ENCODE results near the gene SPIRE1. TPM values are rescaled to one million over a fixed set of nuclear protein-coding genes. Genes with fewer than 3 reads are reported as not detected.
"Not testable (repeated sequence)": the region's sequence is repeated elsewhere in the genome, so short reads cannot be mapped to it uniquely, and the experiment has no call there.

Gene SPIRE1
- total RNA-seq, 2 experiments from 2014 or later = 1.3 to 1.7 TPM

DNA sequence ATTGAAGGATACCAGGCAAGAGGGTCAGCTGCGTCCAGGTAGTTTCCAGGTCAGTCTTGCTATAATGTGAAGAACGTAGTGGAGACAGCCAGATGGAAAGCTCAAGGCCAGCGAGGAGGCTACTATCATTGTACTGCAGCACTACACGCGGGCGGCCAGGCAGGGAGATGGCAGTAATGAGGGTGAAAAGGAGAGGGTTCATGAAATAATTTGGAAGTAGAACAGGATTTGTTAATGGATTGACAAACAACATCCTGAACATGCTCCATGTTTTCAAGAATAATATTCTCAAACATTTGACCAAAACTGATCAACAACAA, 17.1 kb downstream of the SPIRE1 start:
- no peak for DNase-seq
- intact Hi-C loops (cut with micrococcal nuclease) = no loop called here

DNA sequence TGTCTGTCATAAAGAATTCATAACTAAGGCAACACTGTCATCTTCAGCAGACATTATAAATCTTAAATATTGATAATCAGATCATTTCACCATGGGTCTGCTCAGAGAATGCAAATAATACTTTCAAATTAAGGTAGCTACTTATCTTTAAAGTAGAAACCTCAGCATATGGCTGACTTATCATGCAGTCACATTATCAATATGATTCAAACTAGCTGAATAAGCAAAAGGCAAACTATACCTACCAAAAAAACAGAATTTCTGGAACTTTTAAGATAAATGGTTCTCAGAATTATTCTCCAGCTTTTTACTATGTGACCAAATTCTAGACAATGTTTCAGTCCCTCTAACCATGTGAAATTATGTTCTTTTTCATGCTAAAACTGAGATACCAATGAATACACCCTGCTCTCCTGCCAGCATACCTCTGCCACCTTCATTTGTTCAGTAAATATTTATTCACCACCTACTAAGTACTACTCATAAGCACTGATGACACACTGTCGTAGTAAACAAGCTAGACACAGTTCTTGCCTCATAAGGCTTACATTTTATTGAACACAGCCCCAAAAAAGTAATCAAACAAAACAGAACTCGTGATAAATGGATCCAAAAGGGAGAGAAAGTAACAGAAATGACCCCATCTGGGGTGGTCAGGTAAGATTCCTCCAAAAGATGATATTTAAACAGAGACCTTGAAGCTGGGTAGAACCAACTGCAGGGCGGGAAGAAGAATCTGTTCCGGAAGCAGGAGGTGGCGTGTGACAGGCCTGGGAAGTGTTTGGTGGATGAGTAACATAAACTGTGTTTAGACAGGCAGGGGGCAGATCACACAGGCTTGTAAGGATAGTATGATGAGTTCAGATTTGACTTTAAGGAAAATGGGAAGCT, 17.7 kb downstream of the SPIRE1 start:
- Mint-ChIP-seq H3K36me3 (ENCODE audit: low read depth) (no peaks in the 10 kb centered on the region), H3K4me3 (no peak overlapping the region), H3K27ac (no peak overlapping the region), H3K27me3 (ENCODE audit: low read depth) (peaks cover 3% of the 10 kb centered on the region), H3K4me1 (ENCODE audit: low read depth) (no peaks in the 10 kb centered on the region), H3K9me3 (no peaks in the 10 kb centered on the region)
- CTCF ChIA-PET = interaction anchor here (0.8 to 1.2 kb wide), 2 partner anchors 368 to 372 kb away, joined by 3 read pairs; no protein-coding TSS in a partner anchor
- intact Hi-C loops (cut with micrococcal nuclease) = no loop called here
- DNase-seq = no peak

More for the DNA sequence above, 17.1 kb downstream of the SPIRE1 start:
- Mint-ChIP-seq H3K9me3 (no peaks in the 10 kb centered on the region), H3K4me1 (ENCODE audit: low read depth) (no peaks in the 10 kb centered on the region), H3K27ac (no peak overlapping the region), H3K27me3 (ENCODE audit: low read depth) (peaks cover 3% of the 10 kb centered on the region), H3K4me3 (no peak overlapping the region), H3K36me3 (ENCODE audit: low read depth) (no peaks in the 10 kb centered on the region)
- CTCF ChIA-PET = interaction anchor here (0.8 kb wide), 1 partner anchor 373 kb away, joined by 3 read pairs; no protein-coding TSS in a partner anchor

DNA sequence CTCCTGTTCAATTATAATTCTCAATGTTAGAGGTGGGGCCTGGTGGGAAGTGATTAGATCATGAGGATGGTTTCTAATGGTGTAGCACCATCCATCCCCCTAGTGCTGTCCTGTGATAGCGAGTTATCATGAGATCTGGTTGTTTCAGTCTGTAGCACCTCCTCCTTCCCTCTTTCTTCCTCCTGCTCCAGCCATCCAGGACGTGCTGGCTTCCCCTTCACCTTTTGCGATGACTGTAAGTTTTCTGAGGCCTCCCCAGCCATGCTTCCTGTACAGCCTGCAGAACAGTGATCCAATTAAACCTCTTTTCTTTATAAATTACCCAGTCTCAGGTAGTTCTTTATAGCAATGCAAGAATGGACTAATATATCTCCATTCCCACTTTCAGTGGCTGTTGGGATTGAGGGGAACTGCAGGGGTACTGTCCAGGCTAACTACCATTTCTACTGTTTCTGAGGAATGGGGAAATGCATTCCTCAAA, 19.2 kb downstream of the SPIRE1 start:
- no peaks in the 10 kb centered on the region for H3K4me1 Mint-ChIP-seq (ENCODE audit: low read depth)
- no peaks in the 10 kb centered on the region for H3K9me3 Mint-ChIP-seq
- intact Hi-C loops (cut with micrococcal nuclease) = no loop called here
- CTCF ChIA-PET = no interaction called here
- H3K27me3 Mint-ChIP-seq (ENCODE audit: low read depth) = peaks cover 3% of the 10 kb centered on the region
- no peak for DNase-seq
- no peak overlapping the region for H3K27ac Mint-ChIP-seq
- H3K4me3 Mint-ChIP-seq = no peak overlapping the region
- no peaks in the 10 kb centered on the region for H3K36me3 Mint-ChIP-seq (ENCODE audit: low read depth)

DNA sequence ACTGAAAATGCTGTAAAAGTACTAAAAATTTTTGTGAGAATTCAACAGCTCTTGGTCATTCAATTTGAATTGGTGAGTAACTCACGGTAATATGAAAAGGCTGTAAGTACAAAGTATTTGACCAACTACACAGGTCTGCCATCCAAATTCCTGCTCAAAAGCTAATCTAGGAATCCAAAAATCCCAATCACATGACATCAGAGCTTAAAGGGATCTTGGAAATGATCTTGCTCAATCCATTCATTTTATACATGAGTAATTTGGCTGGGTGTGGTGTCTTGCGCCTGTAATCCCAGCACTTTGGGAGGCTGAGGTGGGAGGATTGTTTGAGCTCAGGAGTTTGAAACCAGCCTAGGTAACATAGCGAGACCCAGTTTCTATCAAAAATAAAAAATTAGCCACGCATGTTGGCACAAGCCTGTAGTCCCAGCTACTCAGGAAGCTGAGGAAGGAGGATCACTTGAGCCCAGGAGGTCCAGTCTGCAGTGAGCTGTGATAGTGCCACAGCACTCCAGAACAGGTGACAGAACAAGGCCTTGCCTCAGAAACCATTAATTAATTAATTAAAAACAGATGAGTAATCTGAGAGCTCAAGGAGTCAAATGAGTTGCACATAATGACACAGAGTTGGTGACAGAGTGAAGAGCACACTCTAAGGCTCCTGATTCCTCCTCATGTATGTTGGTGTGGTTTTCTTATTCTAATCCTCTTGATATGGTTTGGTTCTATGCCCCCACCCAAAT, 19.8 kb downstream of the SPIRE1 start:
- no peak overlapping the region for H3K4me3 Mint-ChIP-seq
- no peak overlapping the region for H3K27ac Mint-ChIP-seq
- peaks cover 3% of the 10 kb centered on the region for H3K27me3 Mint-ChIP-seq (ENCODE audit: low read depth)
- H3K9me3 Mint-ChIP-seq = no peaks in the 10 kb centered on the region
- DNase-seq = no peak
- H3K4me1 Mint-ChIP-seq (ENCODE audit: low read depth) = no peaks in the 10 kb centered on the region
- no peaks in the 10 kb centered on the region for H3K36me3 Mint-ChIP-seq (ENCODE audit: low read depth)
- CTCF ChIA-PET = no interaction called here
- intact Hi-C loops (cut with micrococcal nuclease) = no loop called here

- Mint-ChIP-seq H3K9me3 (no peaks in the 10 kb centered on the region), H3K36me3 (ENCODE audit: low read depth) (no peaks in the 10 kb centered on the region), H3K4me3 (no peak overlapping the region), H3K4me1 (ENCODE audit: low read depth) (no peaks in the 10 kb centered on the region), H3K27me3 (ENCODE audit: low read depth) (peaks cover 3% of the 10 kb centered on the region), H3K27ac (no peak overlapping the region)
- DNase-seq = no peak
- intact Hi-C loops (cut with micrococcal nuclease) = no loop called here
- CTCF ChIA-PET = interaction anchor here (0.6 kb wide), 1 partner anchor 22 kb away, joined by 3 read pairs; no protein-coding TSS in a partner anchor
These were observed 20.5 kb downstream of the SPIRE1 start for GRCh38 chr18:12637393-12637792.

- H3K27ac Mint-ChIP-seq = no peak overlapping the region
These were observed 26.0 kb downstream of the SPIRE1 start for GRCh38 chr18:12631831-12632477.

GRCh38 chr18:12630136-12630535, 27.8 kb downstream of the SPIRE1 start:
- Mint-ChIP-seq H3K36me3 (ENCODE audit: low read depth) (no peaks in the 10 kb centered on the region), H3K27ac (no peak overlapping the region), H3K4me1 (ENCODE audit: low read depth) (no peaks in the 10 kb centered on the region), H3K27me3 (ENCODE audit: low read depth) (no peaks in the 10 kb centered on the region), H3K4me3 (no peak overlapping the region), H3K9me3 (no peaks in the 10 kb centered on the region)
- intact Hi-C loops (cut with micrococcal nuclease) = no loop called here
- CTCF ChIA-PET = no interaction called here
- DNase-seq = no peak

More at GRCh38 chr18:12631831-12632477, 26.0 kb downstream of the SPIRE1 start:
- CTCF ChIA-PET = interaction anchor here (0.7 kb wide), 1 partner anchor 23 kb away, joined by 3 read pairs; no protein-coding TSS in a partner anchor
- no peaks in the 10 kb centered on the region for H3K4me1 Mint-ChIP-seq (ENCODE audit: low read depth)
- intact Hi-C loops (cut with micrococcal nuclease) = no loop called here
- H3K9me3 Mint-ChIP-seq = no peaks in the 10 kb centered on the region
- no peak for DNase-seq
- H3K27me3 Mint-ChIP-seq (ENCODE audit: low read depth) = no peaks in the 10 kb centered on the region
- no peak overlapping the region for H3K4me3 Mint-ChIP-seq
- no peaks in the 10 kb centered on the region for H3K36me3 Mint-ChIP-seq (ENCODE audit: low read depth)

DNA sequence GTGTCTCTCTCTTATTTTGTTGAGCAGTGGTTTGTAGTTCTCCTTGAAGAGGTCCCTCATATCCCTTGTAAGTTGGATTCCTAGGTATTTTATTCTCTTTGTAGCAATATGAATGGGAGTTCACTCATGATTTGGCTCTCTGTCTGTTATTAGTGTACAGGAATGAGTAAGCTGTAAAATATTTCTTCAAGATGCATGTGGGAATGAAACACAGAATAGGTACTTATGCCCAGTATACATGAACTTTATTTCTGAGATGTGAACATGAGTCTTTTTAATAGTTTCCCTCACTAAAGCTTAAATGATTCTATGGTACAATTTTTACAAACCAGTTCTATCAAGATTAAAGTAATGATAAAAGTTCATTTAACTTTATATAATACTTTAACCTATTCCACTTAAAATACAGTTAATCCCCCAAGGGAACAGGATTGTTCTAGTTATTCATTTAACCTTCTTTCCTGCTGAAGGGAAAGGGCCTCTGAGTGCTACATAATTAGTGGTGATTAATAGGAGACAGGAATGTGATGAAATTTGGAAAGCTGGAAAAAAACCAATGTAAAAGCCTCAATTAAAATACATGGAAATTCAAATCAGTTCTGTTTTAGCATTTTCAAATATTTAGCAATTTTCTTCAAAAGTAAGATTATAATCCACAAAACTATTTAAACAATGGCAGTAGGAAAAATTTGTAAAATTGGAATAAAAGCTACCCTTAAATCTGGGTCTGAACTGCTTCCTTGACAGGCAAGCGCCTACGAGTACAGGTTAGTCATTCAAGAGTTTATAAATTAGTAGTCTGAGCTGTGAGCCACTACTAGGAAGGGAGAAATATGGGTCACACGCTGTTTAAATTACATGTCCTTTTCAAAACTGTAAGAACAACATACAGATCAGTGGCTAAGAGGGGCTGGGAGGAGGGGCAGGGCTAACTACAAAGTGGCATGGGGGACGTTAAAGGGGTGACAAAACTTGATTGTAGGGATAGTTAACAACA, 28.9 kb downstream of the SPIRE1 start:
- Mint-ChIP-seq H3K4me1 (ENCODE audit: low read depth) (no peaks in the 10 kb centered on the region), H3K27me3 (ENCODE audit: low read depth) (no peaks in the 10 kb centered on the region), H3K36me3 (ENCODE audit: low read depth) (no peaks in the 10 kb centered on the region), H3K4me3 (no peak overlapping the region), H3K27ac (no peak overlapping the region), H3K9me3 (no peaks in the 10 kb centered on the region)
- CTCF ChIA-PET = no interaction called here
- intact Hi-C loops (cut with micrococcal nuclease) = no loop called here
- no peak for DNase-seq

GRCh38 chr18:12627199-12627598, 30.7 kb downstream of the SPIRE1 start:
- CTCF ChIA-PET; H3K4me3 Mint-ChIP-seq; intact Hi-C loops (cut with micrococcal nuclease); H3K27me3 Mint-ChIP-seq (ENCODE audit: low read depth); H3K27ac Mint-ChIP-seq; H3K9me3 Mint-ChIP-seq; DNase-seq; H3K36me3 Mint-ChIP-seq (ENCODE audit: low read depth); H3K4me1 Mint-ChIP-seq (ENCODE audit: low read depth): not testable (repeated sequence)

DNA sequence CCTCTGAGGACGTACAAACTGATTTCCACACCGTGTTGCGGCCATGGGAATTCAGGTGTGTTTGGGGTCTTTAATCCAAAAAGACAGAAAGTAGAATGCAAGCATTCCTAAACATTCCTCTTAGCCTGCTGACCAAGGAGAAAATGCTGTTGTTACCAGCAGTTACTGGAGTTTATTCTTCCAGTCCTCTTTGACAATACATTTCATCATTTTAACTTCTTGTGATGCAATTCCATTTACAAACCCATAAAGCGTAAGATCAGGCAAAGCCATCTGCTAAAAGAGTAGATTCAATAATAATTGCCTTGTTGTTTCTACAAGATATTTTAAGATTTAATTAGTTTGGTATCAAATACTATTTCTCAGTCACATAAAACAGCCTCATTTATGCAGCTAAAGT, 32.7 kb downstream of the SPIRE1 start:
- CTCF ChIA-PET = no interaction called here
- Mint-ChIP-seq H3K4me1 (ENCODE audit: low read depth) (no peaks in the 10 kb centered on the region), H3K27me3 (ENCODE audit: low read depth) (peaks cover 2% of the 10 kb centered on the region), H3K9me3 (no peaks in the 10 kb centered on the region), H3K4me3 (no peak overlapping the region), H3K36me3 (ENCODE audit: low read depth) (no peaks in the 10 kb centered on the region), H3K27ac (no peak overlapping the region)
- no peak for DNase-seq
- intact Hi-C loops (cut with micrococcal nuclease) = no loop called here

GRCh38 chr18:12621742-12622306, 36.1 kb downstream of the SPIRE1 start:
- H3K4me3 Mint-ChIP-seq = no peak overlapping the region
- CTCF ChIA-PET = interaction anchor here (1.7 kb wide), 1 partner anchor 33 kb away, joined by 4 read pairs; no protein-coding TSS in a partner anchor
- H3K9me3 Mint-ChIP-seq = no peaks in the 10 kb centered on the region
- peaks cover 2% of the 10 kb centered on the region for H3K27me3 Mint-ChIP-seq (ENCODE audit: low read depth)
- H3K27ac Mint-ChIP-seq = no peak overlapping the region
- intact Hi-C loops (cut with micrococcal nuclease) = no loop called here
- DNase-seq = no peak
- H3K36me3 Mint-ChIP-seq (ENCODE audit: low read depth) = no peaks in the 10 kb centered on the region
- H3K4me1 Mint-ChIP-seq (ENCODE audit: low read depth) = no peaks in the 10 kb centered on the region

All from activated naive CD4-positive, alpha-beta T cell treated with anti-CD3 and anti-CD28 coated beads for 36 hours (primary cell).